Lung microvascular endothelial cell (primary cell): ENCODE measurements around the gene SUPT3H. TPM values are rescaled to one million over a fixed set of nuclear protein-coding genes. Genes with fewer than 3 reads are reported as not detected.
"Not testable (repeated sequence)": the region's sequence is repeated elsewhere in the genome, so short reads cannot be mapped to it uniquely, and the experiment has no call there.

Experiments
- DNase-seq, 2 donors: peaks; one replicate each; pipeline versions ENCODE4 v3.0.0 to v3.0.0-alpha.2; 2010; ENCODE audit warnings: low read depth in 2 of 2
- total RNA-seq: library from RNA; depleted of rRNA; stranded (reverse); fragments of >200 nt; gene quantifications from 2 replicates; pipeline ENCODE4 v1.2.1, GENCODE V29; 2014

SUPT3H gene
- total RNA-seq, 1 donor from 2014 or later: 2.8 TPM

- DNase-seq: no peak
These were observed 192.8 kb downstream of the SUPT3H start for GRCh38 chr6:45184937-45185336.

GRCh38 chr6:45184040-45184439 is 193.7 kb downstream of the SUPT3H start:
- DNase-seq: no peak

- DNase-seq: not testable (repeated sequence)
These were observed 201.4 kb downstream of the SUPT3H start for GRCh38 chr6:45176373-45176772.

- no peak for DNase-seq
These were observed 202.5 kb downstream of the SUPT3H start for GRCh38 chr6:45175272-45175671.

GRCh38 chr6:45174045-45174444 is 203.7 kb downstream of the SUPT3H start:
- DNase-seq: no peak

- no peak for DNase-seq
These were observed 206.4 kb downstream of the SUPT3H start for GRCh38 chr6:45171380-45171779.

- DNase-seq: no peak
These were observed 207.4 kb downstream of the SUPT3H start for GRCh38 chr6:45170309-45170708.

- no peak for DNase-seq
These were observed 207.9 kb downstream of the SUPT3H start for GRCh38 chr6:45169815-45170214.

GRCh38 chr6:45163952-45164766 is 213.6 kb downstream of the SUPT3H start:
- no peak for DNase-seq

- no peak for DNase-seq
These were observed 217.4 kb downstream of the SUPT3H start for GRCh38 chr6:45160305-45160704.

- no peak for DNase-seq
These were observed 221.7 kb downstream of the SUPT3H start for GRCh38 chr6:45156075-45156474.

GRCh38 chr6:45155341-45155894 is 222.3 kb downstream of the SUPT3H start:
- DNase-seq: no peak

- DNase-seq: no peak
These were observed 223.1 kb downstream of the SUPT3H start for GRCh38 chr6:45154679-45155078.

GRCh38 chr6:45148711-45149341 is 228.9 kb downstream of the SUPT3H start:
- no peak for DNase-seq

- DNase-seq: no peak
These were observed 229.5 kb downstream of the SUPT3H start for GRCh38 chr6:45148278-45148677.

GRCh38 chr6:45145658-45146057 is 232.1 kb downstream of the SUPT3H start:
- not testable (repeated sequence) for DNase-seq

- no peak for DNase-seq
These were observed 239.0 kb downstream of the SUPT3H start for GRCh38 chr6:45138765-45139164.

- DNase-seq: no peak
These were observed 241.2 kb downstream of the SUPT3H start for GRCh38 chr6:45136495-45136894.

- DNase-seq: peak in 1 of 2 donors; percentile 55
These were observed 245.0 kb downstream of the SUPT3H start for GRCh38 chr6:45132658-45133294.

- peak; percentile 50 to 69 for DNase-seq
These were observed 245.7 kb downstream of the SUPT3H start for GRCh38 chr6:45132059-45132458.

GRCh38 chr6:45129051-45129450 is 248.7 kb downstream of the SUPT3H start:
- DNase-seq: no peak

- no peak for DNase-seq
These were observed 250.5 kb downstream of the SUPT3H start for GRCh38 chr6:45127185-45127584.
